HepG2 (cell line): Measurements from ENCODE around the gene COX4I2. TPM values are rescaled to one million over a fixed set of nuclear protein-coding genes. Genes with fewer than 3 reads are reported as not detected.

Source experiments
- CAMTA2 ChIP-seq: sonication (generic); formaldehyde crosslinking; IDR thresholded peaks from 2 replicates; pipeline ENCODE4 v1.4.0; 2020; ENCODE audit warnings: mild to moderate bottlenecking, missing genetic modification reagents, borderline replicate concordance
- DRAP1 ChIP-seq: IDR thresholded peaks from 2 replicates; pipeline ENCODE4 v1.6.1; 2016; ENCODE audit warnings: missing genetic modification reagents, missing compliant biosample characterization
- HMGA1 ChIP-seq: sonication (generic); formaldehyde crosslinking; conservative IDR thresholded peaks from 2 replicates; pipeline ENCODE4 v1.4.0; 2020; ENCODE audit warnings: missing genetic modification reagents
- HOXA5 ChIP-seq: sonication (generic); formaldehyde crosslinking; IDR thresholded peaks from 2 replicates; pipeline ENCODE4 v1.4.0; 2020; ENCODE audit warnings: missing genetic modification reagents
- KAT8 ChIP-seq: IDR thresholded peaks from 2 replicates; pipeline ENCODE4 v1.6.1; 2016; ENCODE audit warnings: missing genetic modification reagents, missing compliant biosample characterization
- RERE ChIP-seq: IDR thresholded peaks from 2 replicates; pipeline ENCODE4 v1.6.1; 2016; ENCODE audit warnings: low read depth, missing genetic modification reagents, missing compliant biosample characterization
- TARDBP ChIP-seq: sonication (generic); formaldehyde crosslinking; IDR thresholded peaks from 2 replicates; pipeline ENCODE4 v1.8.0; 2022; ENCODE audit warnings: mild to moderate bottlenecking, missing genetic modification reagents
- ZMYM3 ChIP-seq: sonication (generic); formaldehyde crosslinking; IDR thresholded peaks from 2 replicates; pipeline ENCODE4 v1.5.1; 2020; ENCODE audit warnings: mild to moderate bottlenecking, missing genetic modification reagents
- ZNF3 ChIP-seq: IDR thresholded peaks from 2 replicates; pipeline ENCODE4 v1.7.0; 2017; ENCODE audit warnings: inconsistent platforms
- ZNF446 ChIP-seq: sonication (generic); formaldehyde crosslinking; IDR thresholded peaks from 2 replicates; pipeline ENCODE4 v1.5.0; 2020; ENCODE audit warnings: mild to moderate bottlenecking, missing genetic modification reagents
- ZNF646 ChIP-seq: sonication (generic); formaldehyde crosslinking; IDR thresholded peaks from 2 replicates; pipeline ENCODE4 v1.9.0; 2021; ENCODE audit warnings: mild to moderate bottlenecking, missing genetic modification reagents
- ZNF773 ChIP-seq: sonication (generic); formaldehyde crosslinking; IDR thresholded peaks from 2 replicates; pipeline ENCODE4 v1.4.0; 2020; ENCODE audit warnings: missing genetic modification reagents, borderline replicate concordance
- polyA plus RNA-seq, 8 experiments: library from polyadenylated mRNA; depleted of rRNA in 3 of 8; stranded (reverse) in 7 of 8; unstranded in 1 of 8; fragments of >200 nt; fragmentation: Illumina TruSeq in 4 of 8; extraction: Trizol in 4 of 8; gene quantifications; 2 replicates each; pipeline versions ENCODE4 v1.2.1 to v1.2.3, GENCODE V29; 2011 to 2016; ENCODE audit warnings: low read depth in 4 of 8, missing spikeins in 1 of 8, mixed read lengths in 1 of 8; ENCODE audit not compliant: insufficient read depth in 1 of 8
- total RNA-seq, 5 experiments: library from RNA; depleted of rRNA; stranded (reverse); fragments of >200 nt; fragmentation: Illumina TruSeq; extraction: Trizol; gene quantifications; 2 replicates each; pipeline ENCODE4 v1.2.3, GENCODE V29; 2016; ENCODE audit warnings: low read depth in 1 of 5
- TF ChIP-seq, protein P1 (sequence below): sonication (generic); formaldehyde crosslinking; conservative IDR thresholded peaks from 2 replicates; pipeline ENCODE4 v1.4.0; 2020; ENCODE audit warnings: missing genetic modification reagents
- TF ChIP-seq, protein P2 (sequence below): sonication (generic); formaldehyde crosslinking; IDR thresholded peaks from 2 replicates; pipeline ENCODE4 v1.8.0; 2022; ENCODE audit warnings: missing genetic modification reagents, low read depth, mild to moderate bottlenecking, borderline replicate concordance

Gene COX4I2
- total and polyA plus RNA-seq, 2 of the 13 experiments (the other 11 are each of a cell fraction or from before 2014, with no cell fraction given): 1.1 TPM; not detected in 1

DNA sequence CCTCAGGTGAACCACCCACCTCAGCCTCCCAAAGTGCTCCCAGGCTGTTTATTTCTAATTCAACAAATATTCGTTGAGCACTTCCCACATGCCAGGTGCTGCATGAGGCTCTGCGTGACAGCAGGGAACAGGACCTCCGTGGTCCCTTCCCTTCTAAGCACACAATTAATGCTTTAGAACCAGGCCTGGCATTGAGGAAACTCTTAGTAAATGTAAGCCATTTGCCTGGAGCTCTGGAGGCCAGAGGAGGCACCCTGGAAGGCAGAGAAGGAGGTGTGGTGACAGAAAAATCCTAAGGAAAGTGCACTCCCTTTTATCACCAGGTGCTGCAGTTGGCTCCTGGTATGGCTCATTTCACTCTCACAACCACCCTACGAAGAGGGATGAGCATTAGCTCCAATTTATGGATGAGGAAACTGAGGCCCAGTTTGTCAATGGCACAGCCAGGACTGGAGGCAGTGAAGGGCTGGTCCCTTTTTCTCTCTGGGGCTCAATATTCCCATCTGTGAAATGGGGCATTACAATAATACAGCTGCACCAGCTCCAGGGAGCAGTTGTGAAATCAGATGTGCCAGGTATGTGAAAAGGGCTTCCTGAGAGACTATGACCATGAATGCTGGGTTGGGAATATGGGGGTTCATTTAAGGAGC, 40.8 kb upstream of the COX4I2 start (continued):
- TF ChIP-seq RERE (CRISPR knock-in tag): no peak
- no peak for TF ChIP-seq KAT8 (CRISPR knock-in tag)
- TF ChIP-seq ZNF446 (CRISPR knock-in tag): no peak
- TF ChIP-seq ZMYM3 (CRISPR knock-in tag): peak; percentile 98
- TF ChIP-seq TARDBP: 0 out of 2 replicates have a peak, but pooled peaks have one; percentile 38
- TF ChIP-seq ZNF646 (CRISPR knock-in tag): no peak; the same call in 1 of the 2 replicates
- TF ChIP-seq, protein P1, sequence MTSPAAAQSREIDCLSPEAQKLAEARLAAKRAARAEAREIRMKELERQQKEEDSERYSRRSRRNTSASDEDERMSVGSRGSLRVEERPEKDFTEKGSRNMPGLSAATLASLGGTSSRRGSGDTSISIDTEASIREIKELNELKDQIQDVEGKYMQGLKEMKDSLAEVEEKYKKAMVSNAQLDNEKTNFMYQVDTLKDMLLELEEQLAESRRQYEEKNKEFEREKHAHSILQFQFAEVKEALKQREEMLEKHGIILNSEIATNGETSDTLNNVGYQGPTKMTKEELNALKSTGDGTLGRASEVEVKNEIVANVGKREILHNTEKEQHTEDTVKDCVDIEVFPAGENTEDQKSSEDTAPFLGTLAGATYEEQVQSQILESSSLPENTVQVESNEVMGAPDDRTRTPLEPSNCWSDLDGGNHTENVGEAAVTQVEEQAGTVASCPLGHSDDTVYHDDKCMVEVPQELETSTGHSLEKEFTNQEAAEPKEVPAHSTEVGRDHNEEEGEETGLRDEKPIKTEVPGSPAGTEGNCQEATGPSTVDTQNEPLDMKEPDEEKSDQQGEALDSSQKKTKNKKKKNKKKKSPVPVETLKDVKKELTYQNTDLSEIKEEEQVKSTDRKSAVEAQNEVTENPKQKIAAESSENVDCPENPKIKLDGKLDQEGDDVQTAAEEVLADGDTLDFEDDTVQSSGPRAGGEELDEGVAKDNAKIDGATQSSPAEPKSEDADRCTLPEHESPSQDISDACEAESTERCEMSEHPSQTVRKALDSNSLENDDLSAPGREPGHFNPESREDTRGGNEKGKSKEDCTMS: no peak; the same call in 1 of the 2 replicates
- no peak for TF ChIP-seq HMGA1 (CRISPR knock-in tag)
- TF ChIP-seq, protein P2, sequence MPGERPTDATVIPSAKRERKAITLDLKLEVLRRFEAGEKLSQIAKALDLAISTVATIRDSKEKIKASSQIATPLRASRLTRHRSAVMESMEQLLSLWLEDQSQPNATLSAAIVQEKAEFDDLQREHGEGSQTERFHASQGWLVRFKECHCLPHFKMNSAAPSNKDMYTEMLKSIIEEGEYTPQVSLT (CRISPR knock-in tag): no peak
- no peak for TF ChIP-seq HOXA5 (CRISPR knock-in tag)
- TF ChIP-seq CAMTA2 (CRISPR knock-in tag): 0 out of 2 replicates have a peak, but pooled peaks have one; percentile 33
- TF ChIP-seq ZNF773 (CRISPR knock-in tag): no peak
- TF ChIP-seq ZNF3 (CRISPR knock-in tag): peak; percentile 41; the same call in 1 of the 2 replicates
- no peak for TF ChIP-seq DRAP1 (CRISPR knock-in tag)
